ENCODE measurements around the gene IL21R.

GRCh38 chr16:27491894-27492587 lies 90.1 kb downstream of the IL21R start:
- no peak for TF ChIP-seq CTCF (IDR thresholded peaks at IDR 0.05)
- TF ChIP-seq POLR2A (IDR thresholded peaks at IDR 0.05): no peak

Measured in lower leg skin (tissue), 3 donors.